SK-N-MC (cell line): ENCODE results near the gene NEURL4.

Experiments used
- EZH2 ChIP-seq: fragments of 200-600 bp; sonication (generic); IDR thresholded peaks from one replicate; pipeline ENCODE4 v1.6.1; 2017; ENCODE audit warnings: antibody characterized with exemption
- FOXP2 ChIP-seq: optimal IDR thresholded peaks from 2 replicates; pipeline ENCODE3; 2011; ENCODE audit warnings: mild to moderate bottlenecking, moderate library complexity; ENCODE audit not compliant: insufficient read depth; ENCODE audit errors: extremely low read length, control extremely low read depth
- POLR2AphosphoS5 ChIP-seq: IDR thresholded peaks from 2 replicates; pipeline ENCODE4 v1.6.1; 2012; ENCODE audit warnings: mild to moderate bottlenecking, low read depth, low read length, borderline replicate concordance

DNA sequence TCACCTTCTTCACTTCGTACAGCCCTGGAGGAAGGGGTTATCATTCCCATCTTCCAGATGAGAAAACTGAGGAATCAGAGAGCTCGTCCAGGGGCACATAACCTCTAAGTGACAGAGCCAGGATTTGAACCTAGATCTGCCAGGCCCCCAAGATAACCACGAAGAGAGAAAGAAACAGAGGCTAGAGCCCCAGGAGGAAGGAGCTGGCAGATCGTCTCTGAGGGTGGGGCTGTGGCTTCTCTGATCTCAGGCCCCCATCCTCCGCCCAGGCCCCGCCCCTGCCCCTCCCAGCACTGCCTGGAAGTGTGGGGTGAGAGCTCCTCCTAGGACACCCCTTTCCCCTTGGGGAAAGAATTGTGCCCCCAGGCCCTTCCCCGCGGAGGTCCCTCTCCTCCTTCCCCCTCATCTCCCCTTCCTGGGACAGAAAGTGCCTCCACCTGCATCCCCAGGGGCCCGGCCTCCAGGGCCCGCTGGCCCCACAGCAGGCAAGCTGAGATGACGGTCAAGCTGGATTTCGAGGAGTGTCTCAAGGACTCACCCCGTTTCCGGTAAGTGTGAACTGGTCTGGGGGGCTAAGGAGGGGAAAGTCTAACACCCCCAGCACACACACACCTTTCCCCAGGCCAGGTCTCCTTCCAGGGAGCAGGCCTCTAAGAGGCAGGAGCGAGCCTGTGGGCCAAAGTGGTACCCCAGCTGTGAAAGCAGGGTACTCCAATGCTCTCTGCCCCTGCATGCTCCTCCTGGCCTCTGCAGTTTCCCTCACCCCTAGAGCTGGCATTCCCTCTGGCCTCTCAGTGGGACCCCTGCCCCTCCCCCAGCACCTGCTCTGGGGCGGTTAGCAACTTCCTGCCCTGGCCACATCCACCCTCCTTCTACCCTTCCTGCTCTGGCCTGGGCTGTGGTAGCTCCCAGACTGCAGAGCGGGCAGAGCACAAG, 7.4 kb upstream of the NEURL4 start, which contains the start of gene ACAP1:
- TF ChIP-seq EZH2 (no peak), POLR2AphosphoS5 (no peak), FOXP2 (no peak)
